Left renal pelvis (tissue), 4 donors: Measurements from ENCODE around the gene NR2C2. TPM values are rescaled to one million over a fixed set of nuclear protein-coding genes. Genes with fewer than 3 reads are reported as not detected.

Experiments
- DNase-seq, 4 donors: peaks; one replicate each; pipeline ENCODE4 v3.0.0-alpha.2; 2013; ENCODE audit warnings: low read depth in 4 of 4, low spot score in 3 of 4
- polyA plus RNA-seq, 4 donors: library from polyadenylated mRNA; unstranded; fragments of 120-200 nt; gene quantifications; one replicate each; pipeline ENCODE4 v1.2.1, GENCODE V29; 2013; ENCODE audit not compliant: insufficient read length in 4 of 4

Gene NR2C2
- polyA plus RNA-seq, 4 donors, result 39.5 to 59.1 (median 42.9) TPM

GRCh38 chr3:15055019-15055557, 107.7 kb downstream of the NR2C2 start:
- DNase-seq, result no peak

- DNase-seq, result no peak
Measured at GRCh38 chr3:15056676-15057404, 109.5 kb downstream of the NR2C2 start.

- DNase-seq, result no peak
Measured at GRCh38 chr3:15060029-15060428, 112.6 kb downstream of the NR2C2 start.

GRCh38 chr3:15063238-15063637, 115.9 kb downstream of the NR2C2 start:
- no peak for DNase-seq

GRCh38 chr3:15063656-15064286, 116.4 kb downstream of the NR2C2 start:
- no peak for DNase-seq

GRCh38 chr3:15064299-15064834, 117.0 kb downstream of the NR2C2 start:
- no peak for DNase-seq

- peak; percentile 68 to 82 (median 74) for DNase-seq
Measured at GRCh38 chr3:15064835-15065549, 117.6 kb downstream of the NR2C2 start, which contains the start of gene MRPS25. MRPS25 (minus strand) TSS chr3:15065315; CDS start chr3:15065194, 121 bp downstream.

- no peak for DNase-seq
Measured at GRCh38 chr3:15065550-15066007, 118.2 kb downstream of the NR2C2 start.

GRCh38 chr3:15066467-15066866, 119.1 kb downstream of the NR2C2 start:
- DNase-seq, result no peak

GRCh38 chr3:15069441-15069840, 122.1 kb downstream of the NR2C2 start:
- no peak for DNase-seq

- no peak for DNase-seq
Measured at GRCh38 chr3:15071699-15072098, 124.3 kb downstream of the NR2C2 start.

GRCh38 chr3:15074500-15074899, 127.1 kb downstream of the NR2C2 start:
- no peak for DNase-seq

GRCh38 chr3:15079091-15079490, 131.7 kb downstream of the NR2C2 start:
- DNase-seq, result no peak

- no peak for DNase-seq
Measured at GRCh38 chr3:15081960-15082664, 134.7 kb downstream of the NR2C2 start.

- DNase-seq, result no peak
Measured at GRCh38 chr3:15083252-15083651, 135.9 kb downstream of the NR2C2 start.

GRCh38 chr3:15086263-15086662, 138.9 kb downstream of the NR2C2 start:
- DNase-seq, result no peak

- DNase-seq, result no peak
Measured at GRCh38 chr3:15086699-15087098, 139.3 kb downstream of the NR2C2 start.

- no peak for DNase-seq
Measured at GRCh38 chr3:15089201-15089600, 141.8 kb downstream of the NR2C2 start.

- no peak for DNase-seq
Measured at GRCh38 chr3:15091575-15091974, 144.2 kb downstream of the NR2C2 start.

- DNase-seq, result no peak
Measured at GRCh38 chr3:15092686-15093085, 145.3 kb downstream of the NR2C2 start.
